GM19395 (cell line): ENCODE data around the gene COMT.
"Not testable (repeated sequence)": the region's sequence is repeated elsewhere in the genome, so short reads cannot be mapped to it uniquely, and the experiment has no call there.

Experiments used
- ATAC-seq: cut with Tn5 transposase; IDR thresholded peaks from one replicate; pipeline ENCODE4 v1.9.1; 2021; ENCODE audit warnings: mild to moderate bottlenecking, moderate library complexity; ENCODE audit not compliant: unreplicated experiment

COMT gene

GRCh38 chr22:19928207-19928606 is 13.4 kb upstream of the COMT start:
- ATAC-seq: no peak

GRCh38 chr22:19929586-19930550 is 11.7 kb upstream of the COMT start:
- ATAC-seq: no peak

- no peak for ATAC-seq
These were observed 10.8 kb upstream of the COMT start for GRCh38 chr22:19930551-19931486.

DNA sequence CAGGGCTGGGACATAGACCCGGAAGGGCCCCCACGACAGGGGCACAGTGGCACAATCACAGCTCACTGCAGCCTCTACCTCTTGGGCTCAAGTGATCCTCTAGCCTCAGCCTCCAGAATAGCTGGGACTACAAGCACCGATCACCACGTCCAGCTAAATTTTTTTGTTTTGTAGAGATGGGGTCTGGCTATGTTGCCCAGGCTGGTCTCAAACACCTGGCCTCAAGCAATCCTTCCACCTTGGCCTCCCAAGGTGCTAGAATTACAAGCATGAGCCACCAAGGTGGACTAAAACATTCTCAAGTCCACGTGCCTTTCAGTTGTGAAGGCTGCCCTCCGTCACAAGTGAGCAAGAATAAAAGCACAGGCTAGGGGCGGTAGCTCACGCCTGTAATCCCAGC is 10.1 kb upstream of the COMT start:
- ATAC-seq: no peak

DNA sequence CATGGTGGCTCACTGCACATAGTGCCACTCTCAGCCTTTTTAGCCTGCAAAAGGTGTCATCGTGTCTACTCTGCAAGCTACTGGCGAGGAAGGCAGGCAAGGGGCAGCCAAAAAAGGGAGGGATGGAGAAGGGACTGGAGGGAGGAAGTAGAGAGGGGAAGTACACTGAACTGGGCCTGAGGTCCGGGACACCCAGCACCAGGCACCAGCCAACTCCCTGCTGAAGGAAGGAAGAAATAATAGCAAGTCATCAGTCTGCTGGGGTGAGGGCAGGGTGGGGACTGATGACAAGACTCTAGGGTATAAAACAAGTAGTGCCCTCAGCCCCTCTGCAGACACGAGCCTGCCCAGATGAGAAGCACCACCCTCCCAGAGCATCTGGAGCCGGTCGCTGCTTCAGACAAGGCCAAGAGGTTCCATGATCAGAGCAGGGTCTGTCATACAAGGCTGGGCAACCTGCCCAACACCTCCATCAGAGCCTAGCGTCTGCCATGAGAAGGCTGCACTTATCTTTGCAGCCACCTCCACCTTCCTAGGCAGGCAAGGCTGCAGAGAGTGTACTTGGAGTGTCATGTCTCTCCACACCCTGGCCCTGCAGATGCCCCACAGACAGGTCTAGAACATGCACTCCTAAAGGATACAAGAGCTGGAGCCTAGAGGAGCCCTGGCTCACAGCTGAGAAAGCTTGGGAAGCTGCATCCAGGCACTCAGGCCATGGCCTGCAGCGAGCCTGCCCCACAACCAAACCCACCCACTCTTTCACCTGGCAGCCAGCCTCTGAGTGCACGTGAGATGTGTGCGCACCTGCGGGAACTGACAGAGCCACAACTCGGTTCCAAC is 9.0 kb upstream of the COMT start:
- no peak for ATAC-seq

- no peak for ATAC-seq
These were observed 8.0 kb upstream of the COMT start for GRCh38 chr22:19933341-19934241.

GRCh38 chr22:19935123-19935718 is 6.4 kb upstream of the COMT start:
- ATAC-seq: not testable (repeated sequence)

- ATAC-seq: no peak
These were observed 5.1 kb upstream of the COMT start for GRCh38 chr22:19936513-19936912.

DNA sequence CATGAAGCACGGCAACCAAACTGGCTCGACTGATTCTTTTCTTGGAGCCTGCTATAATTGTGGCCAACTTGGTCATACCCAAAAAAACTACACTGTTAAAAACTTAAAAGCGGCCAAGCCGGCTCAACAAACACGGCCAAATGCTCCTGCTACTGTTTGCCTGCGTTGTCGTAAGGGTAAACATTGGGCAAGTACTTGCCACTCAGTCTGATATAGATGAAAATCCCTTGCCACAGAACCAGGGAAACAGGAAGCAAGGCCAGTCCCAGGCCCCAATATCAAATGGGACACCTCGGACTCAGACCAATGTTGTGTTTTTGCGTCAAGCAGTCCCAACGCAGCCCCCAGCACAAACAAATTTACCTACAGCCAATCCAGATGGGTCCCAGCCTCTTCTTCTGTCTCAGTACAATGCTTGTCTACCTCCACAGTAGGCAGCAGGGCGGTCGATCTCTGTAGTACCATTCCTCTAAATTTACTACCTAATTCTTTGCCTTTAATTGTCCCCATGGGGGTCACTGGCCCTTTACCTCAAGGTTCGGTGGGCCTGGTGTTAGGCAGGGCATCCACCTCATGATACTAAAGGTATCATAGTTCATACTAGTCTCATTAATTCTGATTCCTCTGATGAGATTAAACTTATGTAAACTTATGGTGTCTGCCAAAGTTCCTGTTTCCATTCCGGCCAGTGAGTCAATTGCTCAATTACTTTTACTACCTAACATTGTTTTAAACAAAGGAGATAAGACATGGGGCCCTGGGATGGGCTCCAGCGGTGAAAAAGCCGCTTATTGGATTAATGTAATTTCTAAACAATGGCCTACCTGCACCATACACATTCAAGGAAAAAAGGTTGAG is 3.7 kb upstream of the COMT start:
- ATAC-seq: no peak

DNA sequence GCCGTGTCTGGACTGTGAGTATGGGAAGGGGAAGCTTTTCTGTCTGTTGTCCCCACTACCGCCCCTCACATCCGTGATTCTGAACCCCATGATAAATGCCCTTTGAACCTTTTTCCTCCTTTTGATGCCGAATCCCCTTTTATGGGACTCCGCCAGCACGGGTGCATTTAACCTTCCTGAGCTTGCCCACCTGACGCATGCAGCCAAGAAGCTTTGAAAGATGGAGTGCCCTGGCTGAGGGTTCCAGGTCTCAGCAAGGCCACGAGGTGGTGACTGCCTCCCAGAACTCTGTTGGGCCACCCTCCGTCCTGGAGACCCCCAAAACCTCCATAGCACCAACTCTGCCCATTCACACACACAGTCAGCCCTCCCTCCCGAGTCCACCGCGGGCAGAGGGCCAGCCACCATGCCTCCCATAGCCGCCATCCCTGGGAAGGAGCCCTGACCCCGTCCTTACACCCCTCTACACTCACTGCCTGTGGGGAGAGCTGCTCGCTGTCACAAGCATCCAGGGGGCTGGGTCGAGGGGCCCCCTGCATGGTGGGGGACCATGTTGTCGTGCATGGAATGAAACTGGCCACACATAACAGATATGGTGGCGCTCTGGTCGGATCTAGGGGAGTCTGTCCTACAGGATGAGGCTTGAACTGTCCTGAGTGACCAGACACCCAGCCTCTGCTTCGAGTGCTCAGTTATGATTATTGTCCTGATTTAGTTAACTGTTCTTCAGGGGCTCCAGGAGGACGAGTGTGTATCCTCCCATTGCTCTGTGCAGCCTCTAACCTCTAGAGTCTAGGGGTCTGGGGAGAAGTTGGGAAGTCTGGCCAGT is 822 bp upstream of the COMT start:
- ATAC-seq: no peak

- no peak for ATAC-seq
These were observed 847 bp downstream of the COMT start for GRCh38 chr22:19942157-19943081.

- no peak for ATAC-seq
These were observed 1.8 kb downstream of the COMT start for GRCh38 chr22:19943082-19944026.

DNA sequence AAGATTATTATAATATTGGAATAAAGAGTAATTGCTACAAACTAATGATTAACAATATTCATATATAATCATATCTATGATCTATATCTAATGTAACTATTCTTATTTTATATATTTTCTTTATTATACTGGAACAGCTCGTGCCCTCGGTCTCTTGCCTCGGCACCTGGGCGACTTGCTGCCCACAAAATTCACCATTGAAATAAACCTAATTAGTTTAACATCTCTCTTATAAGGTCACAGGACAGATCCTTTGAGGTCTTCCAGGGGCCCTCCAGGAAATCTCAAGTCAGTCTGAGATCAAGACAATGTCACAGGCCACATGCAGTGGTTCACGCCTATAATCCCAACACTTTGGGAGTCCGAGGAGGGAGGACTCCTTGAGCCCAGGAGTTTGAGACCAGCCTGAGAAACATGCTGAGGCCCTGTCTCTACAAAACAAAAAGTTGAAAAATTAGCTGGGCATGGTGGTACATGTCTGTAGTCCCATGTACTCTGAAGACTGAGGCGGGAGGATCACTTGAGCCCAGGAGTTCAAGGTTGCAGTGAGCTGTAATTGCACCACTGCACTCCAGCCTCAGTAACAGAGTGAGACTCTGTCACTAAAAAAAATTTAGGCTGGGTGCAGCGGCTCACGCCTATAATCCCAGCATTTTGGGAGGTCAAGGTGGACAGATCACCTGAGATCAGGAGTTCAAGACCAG is 6.6 kb downstream of the COMT start:
- no peak for ATAC-seq

DNA sequence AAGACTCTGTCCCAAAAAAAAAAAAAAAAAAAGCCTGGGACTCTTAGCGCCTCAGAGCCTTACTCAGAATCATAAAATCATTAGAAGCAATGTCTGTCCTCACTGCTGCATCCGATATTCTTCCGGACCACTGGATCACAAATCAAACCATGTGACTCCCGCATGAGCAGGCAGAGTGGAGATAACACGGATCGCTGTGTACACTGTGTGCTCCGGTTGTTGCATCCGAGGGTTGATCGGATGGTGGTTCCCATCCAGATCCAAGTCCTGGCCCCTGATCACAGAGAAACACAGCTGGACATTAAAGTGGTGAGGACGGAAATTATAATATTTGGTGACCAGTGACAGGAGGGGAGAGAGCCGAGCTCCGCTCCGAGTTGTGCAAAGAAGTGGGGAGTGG is 9.8 kb downstream of the COMT start:
- no peak for ATAC-seq
